Neural cell (in vitro differentiated cells): Measurements from ENCODE around the gene COG5. TPM values are rescaled to one million over a fixed set of nuclear protein-coding genes. Genes with fewer than 3 reads are reported as not detected.

Experiments used
- H2AFZ ChIP-seq: fragments of 200-600, 300-800 bp; sonication (generic), shearing (Covaris generic); 2 replicates; pipeline ENCODE4 v1.6.0; 2014; ENCODE audit warnings: low read depth, mild to moderate bottlenecking, antibody characterized with exemption, low read length, moderate library complexity
- H3F3A ChIP-seq: fragments of 200-600 bp; shearing (Covaris generic); 2 replicates; pipeline ENCODE4 v1.6.1; 2016; ENCODE audit warnings: mild to moderate bottlenecking, moderate library complexity, mixed read lengths, antibody characterized with exemption, low read length; ENCODE audit not compliant: insufficient read depth, poor library complexity, severe bottlenecking
- H3K27ac ChIP-seq: fragments of 200-600, 300-800 bp; sonication (generic), shearing (Covaris generic); 2 replicates; pipeline ENCODE4 v1.5.1; 2014; ENCODE audit warnings: mild to moderate bottlenecking, low read length, moderate library complexity
- H3K27me3 ChIP-seq: fragments of 300-800, 200-600 bp; sonication (generic), shearing (Covaris generic); 2 replicates; pipeline ENCODE4 v1.6.0; 2014; ENCODE audit warnings: mild to moderate bottlenecking, low read depth, low read length, moderate library complexity; ENCODE audit not compliant: insufficient read depth
- H3K36me3 ChIP-seq: fragments of 300-800, 200-600 bp; sonication (generic), shearing (Covaris generic); 2 replicates; pipeline ENCODE4 v1.5.1; 2014; ENCODE audit warnings: mild to moderate bottlenecking, antibody characterized with exemption, low read length, moderate library complexity; ENCODE audit not compliant: insufficient read depth
- H3K4me2 ChIP-seq: fragments of 300-800, 200-600 bp; sonication (generic), shearing (Covaris generic); 2 replicates; pipeline ENCODE4 v1.6.0; 2014; ENCODE audit warnings: mild to moderate bottlenecking, low read length
- H3K4me3 ChIP-seq: fragments of 300-800, 200-600 bp; sonication (generic), shearing (Covaris generic); 2 replicates; pipeline ENCODE4 v1.5.1; 2014; ENCODE audit warnings: mild to moderate bottlenecking, low read length, moderate library complexity
- H3K79me2 ChIP-seq: fragments of 200-600 bp; shearing (Covaris generic); replicated peaks from 2 replicates; pipeline ENCODE4 v1.6.0; 2014; ENCODE audit warnings: mild to moderate bottlenecking, low read length, moderate library complexity; ENCODE audit not compliant: insufficient read depth
- H3K9ac ChIP-seq: fragments of 300-800, 200-600 bp; sonication (generic), shearing (Covaris generic); 2 replicates; pipeline ENCODE4 v1.6.1; 2016; ENCODE audit warnings: mild to moderate bottlenecking, low read length, mixed read lengths
- H3K9me2 ChIP-seq: fragments of 200-600 bp; shearing (Covaris generic); 2 replicates; pipeline ENCODE4 v1.6.1; 2016; ENCODE audit warnings: mild to moderate bottlenecking, low read length, mixed read lengths; ENCODE audit not compliant: insufficient read depth
- H3K9me3 ChIP-seq: fragments of 200-600, 300-800 bp; sonication (generic), shearing (Covaris generic); 2 replicates; pipeline ENCODE4 v1.6.1; 2016; ENCODE audit warnings: mild to moderate bottlenecking, mixed run types, low read length, moderate library complexity, mixed read lengths
- H4K20me1 ChIP-seq: fragments of 200-600 bp; shearing (Covaris generic); 2 replicates; pipeline ENCODE4 v1.6.1; 2016; ENCODE audit warnings: mild to moderate bottlenecking, mixed run types; ENCODE audit not compliant: insufficient read depth
- EP300 ChIP-seq: fragments of 450-650 bp; conservative IDR thresholded peaks from 2 replicates; pipeline ENCODE4 v1.6.1; 2014; ENCODE audit warnings: antibody characterized with exemption, mild to moderate bottlenecking, moderate library complexity; ENCODE audit not compliant: poor library complexity, severe bottlenecking
- EZH2 ChIP-seq: fragments of 200-600, 300-800 bp; shearing (Covaris generic), sonication (generic); IDR thresholded peaks from 2 replicates; pipeline ENCODE4 v1.6.1; 2014; ENCODE audit warnings: antibody characterized with exemption, low read length, borderline replicate concordance, mild to moderate bottlenecking; ENCODE audit not compliant: insufficient read depth, poor library complexity, severe bottlenecking
- MXI1 ChIP-seq: fragments of 450-650 bp; conservative IDR thresholded peaks from 2 replicates; pipeline ENCODE4 v1.6.1; 2014; ENCODE audit warnings: antibody characterized with exemption, mild to moderate bottlenecking; ENCODE audit not compliant: poor library complexity, severe bottlenecking
- POLR2AphosphoS5 ChIP-seq: IDR thresholded peaks from 2 replicates; pipeline ENCODE4 v1.6.1; 2012
- RAD21 ChIP-seq: fragments of 450-650 bp; conservative IDR thresholded peaks from 2 replicates; pipeline ENCODE4 v1.6.1; 2014; ENCODE audit warnings: antibody characterized with exemption, mild to moderate bottlenecking, moderate library complexity
- SMC3 ChIP-seq: fragments of 450-650 bp; conservative IDR thresholded peaks from 2 replicates; pipeline ENCODE4 v1.6.1; 2014; ENCODE audit warnings: antibody characterized with exemption, mild to moderate bottlenecking, moderate library complexity; ENCODE audit not compliant: poor library complexity
- TAF1 ChIP-seq: IDR thresholded peaks from 2 replicates; pipeline ENCODE4 v1.6.1; 2012; ENCODE audit warnings: low read depth
- polyA plus RNA-seq: library from polyadenylated mRNA; depleted of rRNA; stranded (reverse); fragments of >200 nt; gene quantifications from 2 replicates; pipeline ENCODE4 v1.2.3, GENCODE V29; 2014
- TF ChIP-seq, protein P1 (sequence below): fragments of 450-650 bp; IDR thresholded peaks from 2 replicates; pipeline ENCODE4 v1.5.1; 2014; ENCODE audit warnings: antibody characterized with exemption, mild to moderate bottlenecking, moderate library complexity; ENCODE audit not compliant: poor library complexity, severe bottlenecking
- TF ChIP-seq, protein P2 (sequence below): IDR thresholded peaks from 2 replicates; pipeline ENCODE4 v1.6.1; 2012; ENCODE audit warnings: borderline replicate concordance

The COG5 gene
- polyA plus RNA-seq, 1 donor from 2014 or later: 13.3 TPM

DNA sequence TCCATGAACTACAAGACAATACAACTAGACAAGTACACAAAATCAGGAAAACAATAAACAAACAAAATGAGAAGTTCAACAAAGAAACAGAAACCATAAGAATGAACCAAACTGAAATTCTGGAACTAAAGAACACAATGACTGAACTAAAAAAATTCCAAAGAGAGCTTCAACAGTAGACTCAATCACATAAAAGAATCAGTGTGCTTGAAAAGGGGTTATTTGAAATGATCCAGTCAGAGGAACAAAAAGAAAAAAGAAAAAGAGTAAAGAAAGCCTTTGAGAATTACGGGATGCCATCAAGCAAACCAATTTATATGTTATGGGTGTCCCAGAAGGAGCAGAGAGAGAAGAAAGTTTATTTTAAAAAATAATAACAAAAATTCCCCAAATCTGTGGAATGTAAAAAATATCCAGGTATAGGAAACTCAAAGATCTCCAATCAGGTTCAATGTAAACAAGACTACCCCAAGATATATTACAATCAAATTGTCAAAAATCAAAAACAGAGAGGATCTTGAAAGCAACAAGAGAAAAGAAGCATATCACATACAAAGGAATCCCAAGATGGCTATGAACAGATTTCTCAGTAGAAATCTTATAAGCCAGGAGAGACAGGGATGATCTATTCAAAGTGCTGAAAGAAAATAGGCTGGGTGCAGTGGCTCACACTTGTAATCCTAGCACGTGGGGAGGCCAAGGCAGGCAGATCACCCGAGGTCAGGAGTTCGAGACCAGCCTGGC, 18.7 kb downstream of the COG5 start:
- Histone ChIP-seq H3K9ac (no peak overlapping the region), H3K4me3 (no peak overlapping the region), H3K4me2 (no peak overlapping the region), H4K20me1 (no peaks in the 10 kb centered on the region), H3K36me3 (peaks cover 10% of the 10 kb centered on the region), H2AFZ (no peak overlapping the region), H3K79me2 (no peaks in the 10 kb centered on the region), H3K9me2 (no peaks in the 10 kb centered on the region), H3F3A (no peaks in the 10 kb centered on the region), H3K27ac (no peak overlapping the region), H3K9me3 (no peaks in the 10 kb centered on the region), H3K27me3 (no peaks in the 10 kb centered on the region)
- no peak for TF ChIP-seq RAD21
- TF ChIP-seq EP300: no peak
- no peak for TF ChIP-seq MXI1
- no peak for TF ChIP-seq EZH2
- no peak for TF ChIP-seq TAF1
- TF ChIP-seq, protein P1, sequence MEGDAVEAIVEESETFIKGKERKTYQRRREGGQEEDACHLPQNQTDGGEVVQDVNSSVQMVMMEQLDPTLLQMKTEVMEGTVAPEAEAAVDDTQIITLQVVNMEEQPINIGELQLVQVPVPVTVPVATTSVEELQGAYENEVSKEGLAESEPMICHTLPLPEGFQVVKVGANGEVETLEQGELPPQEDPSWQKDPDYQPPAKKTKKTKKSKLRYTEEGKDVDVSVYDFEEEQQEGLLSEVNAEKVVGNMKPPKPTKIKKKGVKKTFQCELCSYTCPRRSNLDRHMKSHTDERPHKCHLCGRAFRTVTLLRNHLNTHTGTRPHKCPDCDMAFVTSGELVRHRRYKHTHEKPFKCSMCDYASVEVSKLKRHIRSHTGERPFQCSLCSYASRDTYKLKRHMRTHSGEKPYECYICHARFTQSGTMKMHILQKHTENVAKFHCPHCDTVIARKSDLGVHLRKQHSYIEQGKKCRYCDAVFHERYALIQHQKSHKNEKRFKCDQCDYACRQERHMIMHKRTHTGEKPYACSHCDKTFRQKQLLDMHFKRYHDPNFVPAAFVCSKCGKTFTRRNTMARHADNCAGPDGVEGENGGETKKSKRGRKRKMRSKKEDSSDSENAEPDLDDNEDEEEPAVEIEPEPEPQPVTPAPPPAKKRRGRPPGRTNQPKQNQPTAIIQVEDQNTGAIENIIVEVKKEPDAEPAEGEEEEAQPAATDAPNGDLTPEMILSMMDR: no peak
- no peak for TF ChIP-seq POLR2AphosphoS5

DNA sequence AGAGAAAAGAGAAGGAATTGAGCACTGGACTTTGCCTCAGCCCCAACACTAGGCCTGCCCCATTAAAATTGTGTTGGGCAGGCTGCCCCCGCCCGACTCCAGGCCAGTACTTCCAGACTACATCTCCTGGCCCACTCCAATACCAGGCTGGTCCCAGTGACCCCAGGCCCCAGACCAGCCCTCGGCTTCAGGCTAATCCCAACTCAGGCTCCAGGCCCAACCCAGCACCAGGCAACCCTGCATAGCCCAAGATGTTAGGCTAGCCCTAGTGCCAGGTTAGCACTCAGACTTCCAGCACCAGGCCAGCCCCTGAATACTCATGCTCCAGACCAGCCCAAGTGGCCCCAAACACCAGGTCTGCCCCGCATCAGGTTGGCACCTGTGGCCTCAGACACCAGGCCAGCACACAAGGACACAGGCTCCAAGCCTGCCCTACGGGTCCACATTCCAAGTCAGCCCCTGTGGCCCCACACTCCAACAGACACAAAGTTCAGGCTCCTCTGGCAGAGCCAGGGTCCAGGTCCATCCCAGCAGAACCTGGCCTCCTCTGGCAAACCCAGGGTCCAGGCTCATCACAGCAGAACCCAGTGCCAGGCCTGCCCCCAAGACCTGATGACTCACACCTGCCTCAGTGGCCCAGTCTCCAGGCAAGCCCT, 20.3 kb downstream of the COG5 start:
- no peak overlapping the region for H3K27ac ChIP-seq
- no peak overlapping the region for H3K4me3 ChIP-seq
- H3K9me3 ChIP-seq: no peaks in the 10 kb centered on the region
- no peak overlapping the region for H3K9ac ChIP-seq
- no peaks in the 10 kb centered on the region for H4K20me1 ChIP-seq
- H3K27me3 ChIP-seq: no peaks in the 10 kb centered on the region
- H3K9me2 ChIP-seq: no peaks in the 10 kb centered on the region
- no peaks in the 10 kb centered on the region for H3F3A ChIP-seq
- no peak overlapping the region for H2AFZ ChIP-seq
- peaks cover 10% of the 10 kb centered on the region for H3K36me3 ChIP-seq
- no peak for TF ChIP-seq SMC3
- no peak for TF ChIP-seq EP300
- TF ChIP-seq, protein P2, sequence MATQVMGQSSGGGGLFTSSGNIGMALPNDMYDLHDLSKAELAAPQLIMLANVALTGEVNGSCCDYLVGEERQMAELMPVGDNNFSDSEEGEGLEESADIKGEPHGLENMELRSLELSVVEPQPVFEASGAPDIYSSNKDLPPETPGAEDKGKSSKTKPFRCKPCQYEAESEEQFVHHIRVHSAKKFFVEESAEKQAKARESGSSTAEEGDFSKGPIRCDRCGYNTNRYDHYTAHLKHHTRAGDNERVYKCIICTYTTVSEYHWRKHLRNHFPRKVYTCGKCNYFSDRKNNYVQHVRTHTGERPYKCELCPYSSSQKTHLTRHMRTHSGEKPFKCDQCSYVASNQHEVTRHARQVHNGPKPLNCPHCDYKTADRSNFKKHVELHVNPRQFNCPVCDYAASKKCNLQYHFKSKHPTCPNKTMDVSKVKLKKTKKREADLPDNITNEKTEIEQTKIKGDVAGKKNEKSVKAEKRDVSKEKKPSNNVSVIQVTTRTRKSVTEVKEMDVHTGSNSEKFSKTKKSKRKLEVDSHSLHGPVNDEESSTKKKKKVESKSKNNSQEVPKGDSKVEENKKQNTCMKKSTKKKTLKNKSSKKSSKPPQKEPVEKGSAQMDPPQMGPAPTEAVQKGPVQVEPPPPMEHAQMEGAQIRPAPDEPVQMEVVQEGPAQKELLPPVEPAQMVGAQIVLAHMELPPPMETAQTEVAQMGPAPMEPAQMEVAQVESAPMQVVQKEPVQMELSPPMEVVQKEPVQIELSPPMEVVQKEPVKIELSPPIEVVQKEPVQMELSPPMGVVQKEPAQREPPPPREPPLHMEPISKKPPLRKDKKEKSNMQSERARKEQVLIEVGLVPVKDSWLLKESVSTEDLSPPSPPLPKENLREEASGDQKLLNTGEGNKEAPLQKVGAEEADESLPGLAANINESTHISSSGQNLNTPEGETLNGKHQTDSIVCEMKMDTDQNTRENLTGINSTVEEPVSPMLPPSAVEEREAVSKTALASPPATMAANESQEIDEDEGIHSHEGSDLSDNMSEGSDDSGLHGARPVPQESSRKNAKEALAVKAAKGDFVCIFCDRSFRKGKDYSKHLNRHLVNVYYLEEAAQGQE: no peak
- TF ChIP-seq EZH2: no peak
- no peak for TF ChIP-seq MXI1
- TF ChIP-seq POLR2AphosphoS5: no peak
- TF ChIP-seq RAD21: no peak
- TF ChIP-seq, protein P1: no peak
- TF ChIP-seq TAF1: no peak
- no peak overlapping the region for H3K4me2 ChIP-seq
- no peaks in the 10 kb centered on the region for H3K79me2 ChIP-seq
